ENCODE measurements around the gene F5.

The F5 gene

GRCh38 chr1:169475806-169476387 lies 110.4 kb downstream of the F5 start:
- DNase-seq = no peak

- no peak for DNase-seq
Measured at GRCh38 chr1:169474302-169474995, 111.8 kb downstream of the F5 start.

GRCh38 chr1:169473347-169473746 lies 112.9 kb downstream of the F5 start:
- DNase-seq = no peak

GRCh38 chr1:169472738-169473137 lies 113.5 kb downstream of the F5 start:
- no peak for DNase-seq

GRCh38 chr1:169468982-169469381 lies 117.3 kb downstream of the F5 start:
- DNase-seq = no peak

- no peak for DNase-seq
Measured at GRCh38 chr1:169466259-169467230, 119.7 kb downstream of the F5 start.

GRCh38 chr1:169465281-169465680 lies 121.0 kb downstream of the F5 start:
- no peak for DNase-seq

Data from NCI-H345 (cell line).